Hepatocyte (in vitro differentiated cells): ENCODE measurements around the gene LLGL1.

Experiments
- EZH2 ChIP-seq: fragments of 200-600 bp; sonication (generic); IDR thresholded peaks from 2 replicates; pipeline ENCODE4 v1.6.1; 2016; ENCODE audit warnings: antibody characterized with exemption, mild to moderate bottlenecking, borderline replicate concordance
- TF ChIP-seq, protein P1 (sequence below): fragments of 200-600 bp; sonication (generic); IDR thresholded peaks from 2 replicates; pipeline ENCODE4 v1.5.1; 2016; ENCODE audit warnings: antibody characterized with exemption, mild to moderate bottlenecking; ENCODE audit not compliant: poor library complexity

DNA sequence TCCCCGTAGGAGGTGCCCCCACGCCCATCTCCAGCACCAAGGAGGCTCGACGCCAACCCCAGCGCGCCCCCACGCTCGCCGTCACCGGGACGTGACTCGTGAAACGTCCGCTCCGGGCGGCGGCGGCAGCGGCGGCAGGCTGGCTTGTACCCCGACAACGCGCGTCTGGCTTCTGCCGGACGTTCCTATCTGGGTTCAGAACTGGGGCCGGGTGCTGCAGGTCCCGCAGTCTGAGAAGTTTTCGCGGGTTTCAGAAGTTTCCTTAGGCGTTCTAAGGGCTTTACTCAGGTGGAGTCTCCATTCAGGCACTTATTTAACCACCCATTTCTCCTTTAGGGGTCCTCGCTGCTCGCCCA, 42.5 kb upstream of the LLGL1 start:
- TF ChIP-seq, protein P1, sequence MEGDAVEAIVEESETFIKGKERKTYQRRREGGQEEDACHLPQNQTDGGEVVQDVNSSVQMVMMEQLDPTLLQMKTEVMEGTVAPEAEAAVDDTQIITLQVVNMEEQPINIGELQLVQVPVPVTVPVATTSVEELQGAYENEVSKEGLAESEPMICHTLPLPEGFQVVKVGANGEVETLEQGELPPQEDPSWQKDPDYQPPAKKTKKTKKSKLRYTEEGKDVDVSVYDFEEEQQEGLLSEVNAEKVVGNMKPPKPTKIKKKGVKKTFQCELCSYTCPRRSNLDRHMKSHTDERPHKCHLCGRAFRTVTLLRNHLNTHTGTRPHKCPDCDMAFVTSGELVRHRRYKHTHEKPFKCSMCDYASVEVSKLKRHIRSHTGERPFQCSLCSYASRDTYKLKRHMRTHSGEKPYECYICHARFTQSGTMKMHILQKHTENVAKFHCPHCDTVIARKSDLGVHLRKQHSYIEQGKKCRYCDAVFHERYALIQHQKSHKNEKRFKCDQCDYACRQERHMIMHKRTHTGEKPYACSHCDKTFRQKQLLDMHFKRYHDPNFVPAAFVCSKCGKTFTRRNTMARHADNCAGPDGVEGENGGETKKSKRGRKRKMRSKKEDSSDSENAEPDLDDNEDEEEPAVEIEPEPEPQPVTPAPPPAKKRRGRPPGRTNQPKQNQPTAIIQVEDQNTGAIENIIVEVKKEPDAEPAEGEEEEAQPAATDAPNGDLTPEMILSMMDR, result no peak
- no peak for TF ChIP-seq EZH2
